H1 (cell line): ENCODE data around the gene HSD11B1L.

ENCODE experiments used
- CTCF ChIP-seq, 3 experiments: IDR thresholded peaks; 1 replicate in 2 of 3; 2 replicates in 1 of 3; pipeline versions ENCODE4 v1.5.1 to v1.6.1; 2011; ENCODE audit warnings: low read length in 3 of 3, mild to moderate bottlenecking in 3 of 3, inconsistent platforms in 2 of 3, low read depth in 1 of 3, moderate library complexity in 1 of 3; ENCODE audit not compliant: insufficient read depth in 1 of 3; ENCODE audit errors: control extremely low read depth in 1 of 3
- EGR1 ChIP-seq: IDR thresholded peaks from 2 replicates; pipeline ENCODE4 v1.6.1; 2011; ENCODE audit warnings: low read depth, low read length, borderline replicate concordance
- TAF1 ChIP-seq: IDR thresholded peaks from 2 replicates; pipeline ENCODE4 v1.6.1; 2011; ENCODE audit warnings: mild to moderate bottlenecking, low read depth, low read length

GRCh38 chr19:5652261-5652660, 28.6 kb upstream of the HSD11B1L start:
- TF ChIP-seq CTCF (IDR thresholded peaks at IDR 0.05; ENCODE audit: control extremely low read depth in 1 of 3, insufficient read depth in 1 of 3, low read depth in 1 of 3, low read length in 3 of 3): no peak
- TF ChIP-seq TAF1: no peak
- TF ChIP-seq EGR1: no peak
